Measurements from ENCODE around the gene CALN1. TPM values are rescaled to one million over a fixed set of nuclear protein-coding genes. Genes with fewer than 3 reads are reported as not detected.

Gene CALN1
- total and polyA plus RNA-seq, 9 of the 15 experiments (the other 6 are each of a cell fraction or from before 2014, with no cell fraction given) = 1.4 to 7.5 (median 3.3) TPM

DNA sequence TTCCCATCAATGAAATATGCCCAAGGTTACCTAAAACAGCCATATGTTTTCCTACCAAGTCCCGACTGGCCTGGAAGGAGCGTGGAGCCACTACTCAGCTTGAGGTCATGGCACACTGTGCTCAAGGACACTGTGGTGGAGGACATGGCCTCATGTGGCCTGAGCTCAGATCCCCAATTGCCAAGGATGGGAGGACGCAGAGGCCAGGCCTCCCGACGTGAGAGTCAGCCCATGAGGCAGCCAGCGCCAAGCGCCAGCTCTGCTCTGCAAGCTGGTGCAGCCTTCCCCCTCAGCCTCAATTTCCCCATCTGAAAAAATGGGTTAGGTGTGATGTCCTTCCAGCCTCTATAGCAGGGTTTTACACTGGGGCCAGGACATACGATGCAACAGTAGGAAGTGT lies 302.6 kb downstream of the CALN1 start:
- WGBS (ENCODE audit: insufficient coverage, low coverage, missing lambda C conversion rate) = 7% methylated on average over 8 of the region's 8 CpGs
- no peak overlapping the region for H3K27ac ChIP-seq (ENCODE audit: extremely low read depth, low read depth, low read length)
- BruUV-seq (replicated peaks) = no TSS peak
- TF ChIP-seq GTF2B (IDR thresholded peaks at IDR 0.05; ENCODE audit: extremely low read depth, insufficient read length) (no peak), ZNF282 (CRISPR knock-in tag; IDR thresholded peaks at IDR 0.05) (no peak), MCM7 (IDR thresholded peaks at IDR 0.05) (no peak), ZNF212 (CRISPR knock-in tag; IDR thresholded peaks at IDR 0.05) (no peak), SMC3 (conservative IDR thresholded peaks at IDR 0.05; ENCODE audit: insufficient read depth, low read depth, low read length) (no peak), NR2C1 (IDR thresholded peaks at IDR 0.05) (no peak), NR2C1 (tag; IDR thresholded peaks at IDR 0.05) (no peak), SAFB (IDR thresholded peaks at IDR 0.05; ENCODE audit: borderline replicate concordance, low read depth, low read length) (no peak), BRF2 (IDR thresholded peaks at IDR 0.05; ENCODE audit: borderline replicate concordance, insufficient read depth, insufficient read length) (no peak)
- TF ChIP-seq, protein P1, sequence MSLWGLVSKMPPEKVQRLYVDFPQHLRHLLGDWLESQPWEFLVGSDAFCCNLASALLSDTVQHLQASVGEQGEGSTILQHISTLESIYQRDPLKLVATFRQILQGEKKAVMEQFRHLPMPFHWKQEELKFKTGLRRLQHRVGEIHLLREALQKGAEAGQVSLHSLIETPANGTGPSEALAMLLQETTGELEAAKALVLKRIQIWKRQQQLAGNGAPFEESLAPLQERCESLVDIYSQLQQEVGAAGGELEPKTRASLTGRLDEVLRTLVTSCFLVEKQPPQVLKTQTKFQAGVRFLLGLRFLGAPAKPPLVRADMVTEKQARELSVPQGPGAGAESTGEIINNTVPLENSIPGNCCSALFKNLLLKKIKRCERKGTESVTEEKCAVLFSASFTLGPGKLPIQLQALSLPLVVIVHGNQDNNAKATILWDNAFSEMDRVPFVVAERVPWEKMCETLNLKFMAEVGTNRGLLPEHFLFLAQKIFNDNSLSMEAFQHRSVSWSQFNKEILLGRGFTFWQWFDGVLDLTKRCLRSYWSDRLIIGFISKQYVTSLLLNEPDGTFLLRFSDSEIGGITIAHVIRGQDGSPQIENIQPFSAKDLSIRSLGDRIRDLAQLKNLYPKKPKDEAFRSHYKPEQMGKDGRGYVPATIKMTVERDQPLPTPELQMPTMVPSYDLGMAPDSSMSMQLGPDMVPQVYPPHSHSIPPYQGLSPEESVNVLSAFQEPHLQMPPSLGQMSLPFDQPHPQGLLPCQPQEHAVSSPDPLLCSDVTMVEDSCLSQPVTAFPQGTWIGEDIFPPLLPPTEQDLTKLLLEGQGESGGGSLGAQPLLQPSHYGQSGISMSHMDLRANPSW (CRISPR knock-in tag; IDR thresholded peaks at IDR 0.05) = no peak
- TF ChIP-seq, protein P2, sequence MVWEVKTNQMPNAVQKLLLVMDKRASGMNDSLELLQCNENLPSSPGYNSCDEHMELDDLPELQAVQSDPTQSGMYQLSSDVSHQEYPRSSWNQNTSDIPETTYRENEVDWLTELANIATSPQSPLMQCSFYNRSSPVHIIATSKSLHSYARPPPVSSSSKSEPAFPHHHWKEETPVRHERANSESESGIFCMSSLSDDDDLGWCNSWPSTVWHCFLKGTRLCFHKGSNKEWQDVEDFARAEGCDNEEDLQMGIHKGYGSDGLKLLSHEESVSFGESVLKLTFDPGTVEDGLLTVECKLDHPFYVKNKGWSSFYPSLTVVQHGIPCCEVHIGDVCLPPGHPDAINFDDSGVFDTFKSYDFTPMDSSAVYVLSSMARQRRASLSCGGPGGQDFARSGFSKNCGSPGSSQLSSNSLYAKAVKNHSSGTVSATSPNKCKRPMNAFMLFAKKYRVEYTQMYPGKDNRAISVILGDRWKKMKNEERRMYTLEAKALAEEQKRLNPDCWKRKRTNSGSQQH (CRISPR knock-in tag; IDR thresholded peaks at IDR 0.05) = no peak
- H3K9me1 ChIP-seq (ENCODE audit: control insufficient read depth, insufficient read depth, low read length) = no peaks in the 10 kb centered on the region
- no peak overlapping the region for H2AFZ ChIP-seq (ENCODE audit: low read depth, low read length)
- intact Hi-C loops (cut with micrococcal nuclease) = no loop called here
- H3K36me3 ChIP-seq (ENCODE audit: control insufficient read depth, insufficient read depth, low read length) = no peaks in the 10 kb centered on the region
- ChIA-PET CTCF (ENCODE audit: low intra/inter-chr PET ratio) (no interaction called here), POLR2A (interaction anchor here (0.6 kb wide), 1 partner anchor 288 kb away, joined by 3 read pairs; no protein-coding TSS in a partner anchor)
- no peak for ATAC-seq
- H3K79me2 ChIP-seq (ENCODE audit: control insufficient read depth, insufficient read depth, low read length) = no peaks in the 10 kb centered on the region
- H3K9ac ChIP-seq (ENCODE audit: insufficient read depth in 1 of 2, low read depth in 2 of 2, low read length in 2 of 2) = no peak overlapping the region
- H3K9me3 ChIP-seq (replicated peaks; ENCODE audit: control insufficient read depth, insufficient read depth, low read depth, low read length) = no peaks in the 10 kb centered on the region
- H3K4me3 ChIP-seq = no peak overlapping the region
- H3K27me3 ChIP-seq (ENCODE audit: control insufficient read depth in 2 of 2, insufficient read depth in 2 of 2, low read length in 2 of 2) = no peaks in the 10 kb centered on the region
- no peaks in the 10 kb centered on the region for H3K4me1 ChIP-seq (replicated peaks in 1 of 2; ENCODE audit: control insufficient read depth in 2 of 2, insufficient read depth in 2 of 2, low read length in 2 of 2)
- no peak overlapping the region for H3K4me2 ChIP-seq (ENCODE audit: insufficient read depth, low read length)
- no peak for FAIRE-seq
- DNase-seq (ENCODE audit: extremely low read depth in 1 of 4, low spot score in 3 of 4) = no peak
- in situ Hi-C loops (cut with MboI) = no loop called here
- H4K20me1 ChIP-seq (replicated peaks; ENCODE audit: control insufficient read depth, insufficient read depth, low read length) = no peaks in the 10 kb centered on the region; the same call in 1 of the 2 replicates
